ENCODE results near the gene COG2.

The COG2 gene

GRCh38 chr1:230610589-230610988 lies 31.7 kb upstream of the COG2 start:
- TF ChIP-seq POLR2AphosphoS5 (IDR thresholded peaks at IDR 0.05; ENCODE audit: low read depth, low read length) (no peak), FOXP2 (optimal IDR thresholded peaks at IDR 0.05; ENCODE audit: borderline replicate concordance, extremely low read depth, extremely low read length, insufficient read depth) (no peak), SIN3A (IDR thresholded peaks at IDR 0.05; ENCODE audit: borderline replicate concordance, insufficient read depth, low read length) (no peak), TAF1 (IDR thresholded peaks at IDR 0.05; ENCODE audit: borderline replicate concordance, insufficient read depth, low read length) (no peak)
- TF ChIP-seq, protein P1, sequence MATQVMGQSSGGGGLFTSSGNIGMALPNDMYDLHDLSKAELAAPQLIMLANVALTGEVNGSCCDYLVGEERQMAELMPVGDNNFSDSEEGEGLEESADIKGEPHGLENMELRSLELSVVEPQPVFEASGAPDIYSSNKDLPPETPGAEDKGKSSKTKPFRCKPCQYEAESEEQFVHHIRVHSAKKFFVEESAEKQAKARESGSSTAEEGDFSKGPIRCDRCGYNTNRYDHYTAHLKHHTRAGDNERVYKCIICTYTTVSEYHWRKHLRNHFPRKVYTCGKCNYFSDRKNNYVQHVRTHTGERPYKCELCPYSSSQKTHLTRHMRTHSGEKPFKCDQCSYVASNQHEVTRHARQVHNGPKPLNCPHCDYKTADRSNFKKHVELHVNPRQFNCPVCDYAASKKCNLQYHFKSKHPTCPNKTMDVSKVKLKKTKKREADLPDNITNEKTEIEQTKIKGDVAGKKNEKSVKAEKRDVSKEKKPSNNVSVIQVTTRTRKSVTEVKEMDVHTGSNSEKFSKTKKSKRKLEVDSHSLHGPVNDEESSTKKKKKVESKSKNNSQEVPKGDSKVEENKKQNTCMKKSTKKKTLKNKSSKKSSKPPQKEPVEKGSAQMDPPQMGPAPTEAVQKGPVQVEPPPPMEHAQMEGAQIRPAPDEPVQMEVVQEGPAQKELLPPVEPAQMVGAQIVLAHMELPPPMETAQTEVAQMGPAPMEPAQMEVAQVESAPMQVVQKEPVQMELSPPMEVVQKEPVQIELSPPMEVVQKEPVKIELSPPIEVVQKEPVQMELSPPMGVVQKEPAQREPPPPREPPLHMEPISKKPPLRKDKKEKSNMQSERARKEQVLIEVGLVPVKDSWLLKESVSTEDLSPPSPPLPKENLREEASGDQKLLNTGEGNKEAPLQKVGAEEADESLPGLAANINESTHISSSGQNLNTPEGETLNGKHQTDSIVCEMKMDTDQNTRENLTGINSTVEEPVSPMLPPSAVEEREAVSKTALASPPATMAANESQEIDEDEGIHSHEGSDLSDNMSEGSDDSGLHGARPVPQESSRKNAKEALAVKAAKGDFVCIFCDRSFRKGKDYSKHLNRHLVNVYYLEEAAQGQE (IDR thresholded peaks at IDR 0.05; ENCODE audit: insufficient read depth in 1 of 2, low read depth in 2 of 2, low read length in 2 of 2): no peak

GRCh38 chr1:230611128-230611877 lies 31.0 kb upstream of the COG2 start:
- TF ChIP-seq TAF1 (IDR thresholded peaks at IDR 0.05; ENCODE audit: borderline replicate concordance, insufficient read depth, low read length) (no peak), FOXP2 (optimal IDR thresholded peaks at IDR 0.05; ENCODE audit: borderline replicate concordance, extremely low read depth, extremely low read length, insufficient read depth) (no peak), SIN3A (IDR thresholded peaks at IDR 0.05; ENCODE audit: borderline replicate concordance, insufficient read depth, low read length) (no peak), POLR2AphosphoS5 (IDR thresholded peaks at IDR 0.05; ENCODE audit: low read depth, low read length) (no peak)
- TF ChIP-seq, protein P1 (IDR thresholded peaks at IDR 0.05; ENCODE audit: insufficient read depth in 1 of 2, low read depth in 2 of 2, low read length in 2 of 2): no peak

- TF ChIP-seq FOXP2 (optimal IDR thresholded peaks at IDR 0.05; ENCODE audit: borderline replicate concordance, extremely low read depth, extremely low read length, insufficient read depth): no peak
- TF ChIP-seq, protein P1 (IDR thresholded peaks at IDR 0.05; ENCODE audit: insufficient read depth in 1 of 2, low read depth in 2 of 2, low read length in 2 of 2): no peak
- no peak for TF ChIP-seq POLR2AphosphoS5 (IDR thresholded peaks at IDR 0.05; ENCODE audit: low read depth, low read length)
- no peak for TF ChIP-seq SIN3A (IDR thresholded peaks at IDR 0.05; ENCODE audit: borderline replicate concordance, insufficient read depth, low read length)
- TF ChIP-seq TAF1 (IDR thresholded peaks at IDR 0.05; ENCODE audit: borderline replicate concordance, insufficient read depth, low read length): no peak
Observed at GRCh38 chr1:230611878-230612235, 30.4 kb upstream of the COG2 start.

- TF ChIP-seq TAF1 (IDR thresholded peaks at IDR 0.05; ENCODE audit: borderline replicate concordance, insufficient read depth, low read length): no peak
- TF ChIP-seq SIN3A (IDR thresholded peaks at IDR 0.05; ENCODE audit: borderline replicate concordance, insufficient read depth, low read length): no peak
- TF ChIP-seq, protein P1 (IDR thresholded peaks at IDR 0.05; ENCODE audit: insufficient read depth in 1 of 2, low read depth in 2 of 2, low read length in 2 of 2): no peak
- no peak for TF ChIP-seq POLR2AphosphoS5 (IDR thresholded peaks at IDR 0.05; ENCODE audit: low read depth, low read length)
- TF ChIP-seq FOXP2 (optimal IDR thresholded peaks at IDR 0.05; ENCODE audit: borderline replicate concordance, extremely low read depth, extremely low read length, insufficient read depth): no peak
Observed at GRCh38 chr1:230612651-230613050, 29.6 kb upstream of the COG2 start.
